AG09309 (cell line): ENCODE results near the gene CCDC183.

Source experiments
- DNase-seq: peaks from one replicate; pipeline ENCODE4 v3.0.0-alpha.2; 2010; ENCODE audit warnings: low read depth
- H3K4me3 ChIP-seq: 2 replicates; pipeline ENCODE4 v1.5.1; 2011; ENCODE audit warnings: mild to moderate bottlenecking, low read depth, low read length, moderate library complexity; ENCODE audit not compliant: control insufficient read depth
- TF ChIP-seq, protein P1 (sequence below): IDR thresholded peaks from 2 replicates; pipeline ENCODE4 v1.5.1; 2011; ENCODE audit warnings: mild to moderate bottlenecking, low read depth, low read length, inconsistent platforms; ENCODE audit not compliant: insufficient read depth, control insufficient read depth; ENCODE audit errors: missing control alignments

CCDC183 gene

GRCh38 chr9:136803551-136804508 lies 7.7 kb downstream of the CCDC183 start:
- DNase-seq = no peak
- TF ChIP-seq, protein P1, sequence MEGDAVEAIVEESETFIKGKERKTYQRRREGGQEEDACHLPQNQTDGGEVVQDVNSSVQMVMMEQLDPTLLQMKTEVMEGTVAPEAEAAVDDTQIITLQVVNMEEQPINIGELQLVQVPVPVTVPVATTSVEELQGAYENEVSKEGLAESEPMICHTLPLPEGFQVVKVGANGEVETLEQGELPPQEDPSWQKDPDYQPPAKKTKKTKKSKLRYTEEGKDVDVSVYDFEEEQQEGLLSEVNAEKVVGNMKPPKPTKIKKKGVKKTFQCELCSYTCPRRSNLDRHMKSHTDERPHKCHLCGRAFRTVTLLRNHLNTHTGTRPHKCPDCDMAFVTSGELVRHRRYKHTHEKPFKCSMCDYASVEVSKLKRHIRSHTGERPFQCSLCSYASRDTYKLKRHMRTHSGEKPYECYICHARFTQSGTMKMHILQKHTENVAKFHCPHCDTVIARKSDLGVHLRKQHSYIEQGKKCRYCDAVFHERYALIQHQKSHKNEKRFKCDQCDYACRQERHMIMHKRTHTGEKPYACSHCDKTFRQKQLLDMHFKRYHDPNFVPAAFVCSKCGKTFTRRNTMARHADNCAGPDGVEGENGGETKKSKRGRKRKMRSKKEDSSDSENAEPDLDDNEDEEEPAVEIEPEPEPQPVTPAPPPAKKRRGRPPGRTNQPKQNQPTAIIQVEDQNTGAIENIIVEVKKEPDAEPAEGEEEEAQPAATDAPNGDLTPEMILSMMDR = no peak
- H3K4me3 ChIP-seq = no peak overlapping the region

DNA sequence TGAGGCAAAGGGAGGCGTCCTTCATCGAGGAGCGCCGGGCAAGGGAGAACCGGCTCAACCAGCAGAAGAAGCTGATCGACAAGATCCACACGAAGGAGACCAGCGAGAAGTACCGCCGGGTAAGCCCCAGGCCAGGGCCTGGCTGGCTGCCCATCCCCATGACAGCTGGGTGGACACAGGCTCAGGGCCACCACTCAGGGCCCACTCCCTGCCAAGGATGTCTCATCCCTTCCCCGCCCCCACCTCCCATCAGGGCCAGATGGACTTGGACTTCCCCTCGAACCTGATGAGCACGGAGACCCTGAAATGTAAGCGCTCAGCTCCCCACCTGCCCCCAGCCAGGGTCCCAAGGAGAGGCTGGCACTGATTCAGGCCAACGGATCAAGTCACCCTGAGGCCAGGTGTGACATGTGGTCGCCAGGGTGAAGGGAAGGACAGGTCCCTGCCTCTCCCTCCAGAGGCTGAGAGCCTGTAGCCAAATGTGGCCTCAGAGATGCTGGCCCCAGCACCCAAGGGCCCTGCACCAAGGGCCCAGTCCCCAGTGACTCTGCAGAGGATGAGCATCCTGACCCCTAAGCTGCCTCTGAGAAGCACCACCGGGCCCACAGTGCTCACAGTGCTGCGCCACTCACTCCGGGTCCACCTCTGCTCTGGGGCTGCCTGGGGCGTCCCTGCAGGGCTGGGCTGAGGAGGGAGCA lies 8.5 kb downstream of the CCDC183 start:
- DNase-seq = no peak
- TF ChIP-seq, protein P1 = no peak
- H3K4me3 ChIP-seq = no peak overlapping the region

GRCh38 chr9:136805207-136805740 lies 9.1 kb downstream of the CCDC183 start:
- TF ChIP-seq, protein P1 = no peak
- no peak for DNase-seq

DNA sequence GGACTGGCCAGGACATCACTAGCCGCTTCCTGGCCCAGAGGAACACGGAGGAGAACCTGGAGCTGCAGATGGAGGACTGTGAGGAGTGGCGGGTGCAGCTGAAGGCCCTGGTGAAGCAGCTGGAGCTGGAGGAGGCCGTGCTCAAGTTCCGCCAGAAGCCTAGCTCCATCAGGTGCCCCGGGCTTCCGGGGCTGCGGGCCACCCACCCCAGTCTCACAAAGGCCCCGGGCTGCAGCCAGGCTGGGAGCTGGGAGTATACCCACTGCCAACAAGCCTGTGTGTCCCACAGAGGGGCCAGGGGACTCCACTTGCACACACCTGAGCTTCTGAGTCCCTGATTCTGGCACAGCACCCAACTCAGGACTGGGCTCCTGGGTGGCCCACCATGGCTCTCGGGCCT lies 9.9 kb downstream of the CCDC183 start:
- no peak overlapping the region for H3K4me3 ChIP-seq
- no peak for DNase-seq
- TF ChIP-seq, protein P1 = no peak

More at GRCh38 chr9:136805207-136805740, 9.1 kb downstream of the CCDC183 start:
- no peak overlapping the region for H3K4me3 ChIP-seq

DNA sequence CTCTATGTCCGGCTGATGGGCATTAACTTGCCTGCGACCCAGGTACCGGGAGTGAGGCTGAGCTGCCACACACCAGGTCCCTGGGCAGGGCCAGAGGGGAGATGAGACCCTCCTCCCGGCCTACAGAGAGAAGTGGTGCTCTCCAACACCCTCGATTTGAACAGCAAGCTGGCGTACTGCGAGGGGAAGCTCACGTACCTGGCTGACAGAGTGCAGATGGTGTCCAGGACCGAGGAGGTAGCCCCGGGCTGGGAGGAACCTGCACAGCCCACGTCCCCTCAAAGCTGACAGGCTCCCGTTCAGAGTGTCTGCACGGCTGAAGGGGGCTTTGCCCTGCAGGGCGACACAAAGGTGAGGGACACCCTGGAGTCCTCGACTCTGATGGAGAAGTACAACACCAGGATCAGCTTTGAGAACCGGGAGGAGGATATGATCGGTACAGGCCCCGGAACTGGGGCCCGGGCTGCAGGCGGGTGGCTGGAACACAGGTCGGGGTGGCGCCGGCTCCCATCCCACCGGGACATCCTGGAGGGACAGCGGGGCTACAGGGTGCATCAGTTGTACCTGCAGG lies 10.6 kb downstream of the CCDC183 start:
- no peak for DNase-seq
- H3K4me3 ChIP-seq = peak overlapping the region; percentile 89
- TF ChIP-seq, protein P1 = no peak
